ENCODE data around the gene SLC37A2.

GRCh38 chr11:125078016-125078415 lies 14.9 kb downstream of the SLC37A2 start:
- TF ChIP-seq MAX (IDR thresholded peaks at IDR 0.05; ENCODE audit: insufficient read depth, insufficient read length) (no peak), CTCF (IDR thresholded peaks at IDR 0.05; ENCODE audit: extremely low read depth in 1 of 2, insufficient read depth in 1 of 2, low read depth in 1 of 2, low read length in 2 of 2) (no peak), POLR2A (IDR thresholded peaks at IDR 0.05; ENCODE audit: low read depth, low read length) (no peak), POLR2AphosphoS5 (IDR thresholded peaks at IDR 0.05; ENCODE audit: insufficient read depth, low read depth, low read length) (no peak), FOS (IDR thresholded peaks at IDR 0.05; ENCODE audit: borderline replicate concordance, insufficient read depth, low read length) (no peak), MYC (IDR thresholded peaks at IDR 0.05; ENCODE audit: low read depth, low read length) (no peak), JUN (IDR thresholded peaks at IDR 0.05; ENCODE audit: borderline replicate concordance, insufficient read depth, insufficient read length, low read depth) (no peak), EZH2 (IDR thresholded peaks at IDR 0.05; ENCODE audit: borderline replicate concordance, low read depth, low read length, severe bottlenecking) (no peak)

Data from endothelial cell of umbilical vein (primary cell).